Measurements from ENCODE around the gene JPT1.
"Not testable (repeated sequence)": the region's sequence is repeated elsewhere in the genome, so short reads cannot be mapped to it uniquely, and the experiment has no call there.

- TF ChIP-seq CTCF, POLR2A (IDR thresholded peaks at IDR 0.05): not testable (repeated sequence)
Measured at GRCh38 chr17:75137762-75138161, 16.6 kb downstream of the JPT1 start.
